HG03280 (cell line): Measurements from ENCODE around the gene TRMT1L.

Source experiments
- ATAC-seq: cut with Tn5 transposase; IDR thresholded peaks from one replicate; pipeline ENCODE4 v1.9.1; 2021; ENCODE audit warnings: mild to moderate bottlenecking, moderate library complexity; ENCODE audit not compliant: unreplicated experiment

Gene TRMT1L

DNA sequence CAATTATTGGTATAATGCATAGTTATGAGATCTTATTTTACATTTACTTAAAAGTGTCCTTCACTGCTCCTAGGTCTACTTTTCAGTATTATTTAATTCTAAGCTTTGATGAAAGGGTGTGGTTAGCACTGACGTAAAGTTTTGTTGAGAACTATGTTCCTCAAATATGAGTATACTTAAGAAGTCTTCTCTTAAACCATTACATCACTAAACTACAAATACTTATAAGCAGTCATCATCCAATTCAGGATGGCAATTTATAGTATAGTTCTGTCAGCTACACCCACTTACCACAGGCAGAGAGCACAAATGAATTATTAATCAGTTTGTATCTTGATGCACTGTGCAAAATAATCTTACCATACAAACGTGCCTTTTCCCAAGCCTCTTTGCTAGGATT, 27.0 kb downstream of the TRMT1L start:
- no peak for ATAC-seq

DNA sequence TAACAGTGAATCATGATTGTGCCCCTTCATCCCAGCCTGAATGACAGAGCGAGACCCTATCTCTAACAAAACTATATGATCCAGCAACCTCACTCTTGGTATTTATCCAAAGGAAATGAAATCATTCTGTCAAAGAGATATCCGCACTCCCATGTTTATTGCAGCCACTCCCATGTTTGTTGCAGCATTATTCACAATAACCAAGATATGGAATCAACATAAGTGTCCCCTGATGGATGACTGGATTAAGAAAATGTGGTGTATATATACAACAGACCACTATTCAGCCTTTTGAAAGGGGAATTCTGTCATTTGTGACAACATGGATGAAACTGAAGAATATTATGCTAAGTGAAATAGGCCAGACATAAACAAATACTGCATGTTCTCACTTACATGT, 44.4 kb downstream of the TRMT1L start:
- no peak for ATAC-seq

DNA sequence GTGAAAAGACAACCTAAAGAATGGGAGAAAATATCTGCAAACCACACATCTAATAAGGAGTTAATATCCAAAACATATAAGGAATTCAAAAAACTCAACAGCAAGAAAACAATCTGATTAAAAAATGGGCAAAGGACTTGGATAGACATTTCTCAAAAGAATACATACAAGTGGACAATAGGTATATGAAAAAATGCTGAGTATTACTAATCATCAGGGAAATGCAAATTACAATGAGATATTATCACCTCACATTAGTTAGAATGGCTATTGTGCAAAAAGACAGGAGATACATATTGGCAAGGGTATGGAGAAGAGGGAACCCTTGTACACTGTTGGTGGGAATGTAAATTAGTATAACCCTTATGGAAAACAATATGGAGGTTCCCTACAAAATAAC, 44.9 kb downstream of the TRMT1L start:
- no peak for ATAC-seq

DNA sequence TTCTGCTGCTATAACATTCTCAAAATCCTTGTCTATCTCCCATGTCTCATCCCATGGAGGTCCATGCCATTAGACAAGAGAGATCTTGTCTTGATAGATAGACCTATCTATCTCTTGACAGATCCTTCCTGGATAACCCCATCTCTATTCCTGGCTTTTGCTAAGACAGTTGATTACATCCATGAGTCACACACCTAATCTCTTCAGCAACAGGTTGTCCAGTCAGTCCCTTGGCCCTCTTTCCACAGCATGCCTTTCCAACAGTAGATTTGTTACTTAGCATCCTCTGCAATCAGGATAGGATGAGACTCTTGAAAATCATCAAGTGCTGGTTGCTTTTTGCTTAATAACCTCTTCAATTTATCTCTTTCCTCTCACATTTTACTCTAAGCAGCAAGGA, 46.6 kb downstream of the TRMT1L start:
- no peak for ATAC-seq

DNA sequence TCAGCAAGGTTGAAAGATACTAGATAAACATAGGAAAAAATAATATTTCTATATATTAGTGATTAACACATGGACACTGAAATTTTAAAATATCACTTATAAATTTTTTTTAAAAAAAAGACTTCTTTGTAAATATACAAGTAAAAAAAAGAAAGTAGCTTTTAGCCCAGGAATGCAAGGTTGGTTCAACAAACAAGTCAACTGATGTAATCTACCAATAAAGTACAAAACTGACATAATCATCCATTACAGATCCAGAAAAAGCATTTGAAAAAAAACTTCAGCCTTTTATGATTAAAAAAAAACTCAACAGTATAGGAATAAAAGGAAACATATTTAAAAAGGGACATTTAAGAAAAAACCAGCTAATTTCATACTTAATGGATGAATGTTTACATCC, 48.4 kb downstream of the TRMT1L start:
- ATAC-seq = no peak

DNA sequence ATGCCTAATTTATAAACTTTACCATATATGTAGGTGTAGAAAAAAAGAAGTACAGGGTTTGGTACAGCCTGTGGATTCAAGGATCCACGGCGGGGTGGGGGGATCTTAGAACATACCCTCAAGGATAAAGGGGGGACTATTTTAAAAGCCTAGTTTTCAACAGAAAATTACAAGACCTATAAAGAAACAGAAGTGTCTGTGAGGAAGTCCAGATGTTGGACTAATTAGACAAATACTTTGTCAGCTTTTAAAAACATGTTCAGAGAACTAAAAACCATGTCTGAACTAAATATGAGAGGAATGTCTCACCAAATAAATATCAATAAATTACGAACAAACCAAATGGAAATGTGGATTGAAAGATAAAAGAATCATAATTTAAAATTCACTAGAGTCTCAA, 51.6 kb downstream of the TRMT1L start:
- ATAC-seq = no peak

DNA sequence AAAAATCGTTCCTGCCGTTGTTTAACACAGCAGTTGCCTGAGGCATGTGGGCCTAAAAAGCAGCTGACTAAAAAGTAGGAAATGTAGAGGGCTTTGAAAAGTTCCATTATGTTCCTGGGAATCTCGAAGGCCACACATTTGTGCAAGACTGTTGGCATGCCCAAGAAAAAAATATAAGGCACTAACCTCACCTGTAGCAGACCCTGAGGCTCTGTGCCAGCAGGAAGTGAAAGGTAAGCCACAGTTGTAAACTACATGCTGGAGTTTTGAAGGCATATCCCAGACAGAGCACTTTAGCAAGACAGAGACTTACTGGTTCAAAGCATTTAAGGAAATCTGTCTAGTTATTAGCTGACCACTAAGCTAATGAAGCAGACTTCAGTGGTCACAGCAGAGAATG, 52.7 kb downstream of the TRMT1L start:
- ATAC-seq = no peak

DNA sequence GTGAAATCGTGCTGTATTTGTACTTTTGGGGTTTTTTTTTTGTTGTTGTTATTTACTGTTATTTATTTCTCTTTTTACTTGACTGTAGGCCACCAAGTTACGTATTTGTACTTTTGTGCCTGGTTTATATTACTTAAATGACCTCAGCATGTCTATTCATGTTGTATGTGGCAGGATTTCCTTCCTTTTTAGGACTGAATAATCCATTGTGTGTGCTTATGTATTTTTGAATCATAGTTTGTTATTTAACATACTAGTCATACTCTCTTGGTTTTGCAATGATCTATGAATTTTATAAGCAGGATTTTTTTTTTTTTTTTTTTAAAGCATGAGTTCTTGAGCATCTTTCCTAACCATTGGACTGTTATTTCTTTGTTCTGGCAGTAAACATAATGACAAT, 60.2 kb downstream of the TRMT1L start:
- ATAC-seq = no peak

DNA sequence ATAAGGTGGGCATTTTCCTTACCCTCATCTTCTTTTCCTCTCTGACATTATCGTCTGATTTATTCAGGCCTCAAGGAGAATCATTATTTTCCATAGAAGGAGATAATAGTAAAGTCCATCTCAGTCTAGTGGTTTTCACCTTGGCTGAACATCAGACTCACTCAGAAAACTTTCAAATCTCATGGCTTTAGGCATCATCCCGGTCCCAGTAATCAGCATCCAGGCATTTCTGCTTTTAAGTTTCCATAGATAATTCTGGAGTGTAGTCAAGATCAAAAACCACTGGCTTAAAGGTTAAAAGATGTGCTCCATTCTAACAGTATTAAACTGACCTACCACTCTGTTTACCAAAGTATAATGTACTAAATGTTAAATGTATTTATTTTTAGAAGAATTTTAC, 62.0 kb downstream of the TRMT1L start:
- no peak for ATAC-seq

DNA sequence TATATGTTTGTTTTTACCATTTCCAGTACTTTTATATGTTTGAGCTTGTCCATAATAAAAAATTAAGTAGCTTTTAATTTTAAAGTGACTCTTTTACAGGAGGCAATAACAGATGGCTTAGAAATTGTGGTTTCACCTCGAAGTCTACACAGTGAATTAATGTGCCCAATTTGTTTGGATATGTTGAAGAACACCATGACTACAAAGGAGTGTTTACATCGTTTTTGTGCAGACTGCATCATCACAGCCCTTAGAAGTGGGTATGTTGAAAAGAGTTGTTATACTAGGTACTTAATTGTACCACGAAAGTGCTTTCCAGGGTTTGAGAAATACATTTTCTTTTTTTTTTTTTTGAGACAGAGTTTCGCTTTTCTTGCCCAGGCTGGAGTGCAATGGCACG, 65.3 kb downstream of the TRMT1L start:
- ATAC-seq = no peak

DNA sequence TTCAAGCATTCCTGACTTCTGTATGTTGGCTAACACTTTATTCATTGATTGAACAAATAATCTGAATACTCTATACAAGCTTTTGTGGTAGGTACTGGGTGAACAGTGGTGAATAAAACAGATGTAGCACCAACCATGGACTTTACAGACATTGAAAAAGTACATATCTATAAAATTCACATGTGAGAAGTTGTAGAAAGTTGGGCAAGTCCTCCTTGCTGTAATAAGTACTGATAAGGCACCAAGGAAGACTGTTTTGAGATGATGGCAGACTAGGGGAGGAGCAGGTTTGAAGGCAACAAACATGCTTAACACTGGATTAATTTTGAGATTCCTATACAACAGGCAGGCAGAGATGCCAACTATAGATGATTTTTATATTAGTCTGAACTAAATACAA, 69.0 kb downstream of the TRMT1L start:
- ATAC-seq = no peak

DNA sequence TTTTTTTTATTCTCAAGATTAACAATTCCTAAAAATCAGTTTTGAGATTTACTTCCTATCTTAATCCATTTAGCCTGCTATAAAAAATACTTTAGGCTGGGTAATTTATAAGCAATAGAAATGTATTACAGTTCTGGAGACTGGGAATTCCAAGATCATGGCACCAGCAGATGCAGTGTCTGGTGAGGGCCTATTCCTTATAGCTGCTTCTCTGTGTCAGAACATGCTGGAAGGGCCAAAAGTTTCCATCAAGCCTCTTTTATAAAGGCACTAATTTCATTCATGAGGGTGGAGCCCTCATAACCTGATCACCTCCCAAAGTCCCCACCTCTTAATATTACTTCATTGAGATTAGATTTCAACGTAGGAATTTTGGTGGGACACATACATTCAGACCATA, 69.7 kb downstream of the TRMT1L start:
- no peak for ATAC-seq

DNA sequence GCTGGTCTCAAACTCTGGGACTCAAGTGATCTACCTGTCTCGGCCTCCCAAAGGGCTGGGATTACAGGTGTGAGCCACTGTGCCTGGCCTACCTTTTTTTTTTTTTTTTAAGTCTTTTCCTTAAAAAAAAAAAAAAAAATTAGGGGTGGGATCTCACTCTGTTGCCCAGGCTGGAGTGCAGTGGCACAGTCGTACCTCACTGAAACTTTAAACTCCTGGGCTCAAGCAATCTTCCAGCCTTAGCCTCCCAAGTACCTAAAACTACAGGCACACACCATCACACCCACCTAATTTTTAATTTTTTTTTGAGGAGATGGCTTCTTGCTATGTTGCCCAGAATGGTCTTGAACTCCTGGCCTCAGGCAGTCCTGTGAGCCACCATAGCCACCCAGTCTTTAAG, 72.9 kb downstream of the TRMT1L start:
- no peak for ATAC-seq

DNA sequence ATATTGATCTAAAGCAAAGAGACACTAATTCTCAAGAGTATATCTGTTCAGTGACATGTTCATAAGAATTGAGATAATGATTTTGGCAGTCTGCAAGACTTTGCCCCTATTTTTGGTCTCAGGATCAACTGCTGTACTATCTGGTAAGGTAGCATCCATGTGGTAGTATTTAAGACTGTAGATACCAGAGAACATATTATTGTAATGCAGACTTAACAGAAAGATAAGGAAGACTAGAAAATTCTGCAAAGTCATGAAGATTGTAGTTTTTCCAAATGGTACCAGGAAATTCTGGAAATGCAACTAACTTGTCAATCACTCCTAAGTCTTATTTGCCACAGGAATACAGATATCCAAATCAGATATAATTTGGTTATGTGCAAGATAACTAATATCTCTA, 76.3 kb downstream of the TRMT1L start:
- no peak for ATAC-seq

DNA sequence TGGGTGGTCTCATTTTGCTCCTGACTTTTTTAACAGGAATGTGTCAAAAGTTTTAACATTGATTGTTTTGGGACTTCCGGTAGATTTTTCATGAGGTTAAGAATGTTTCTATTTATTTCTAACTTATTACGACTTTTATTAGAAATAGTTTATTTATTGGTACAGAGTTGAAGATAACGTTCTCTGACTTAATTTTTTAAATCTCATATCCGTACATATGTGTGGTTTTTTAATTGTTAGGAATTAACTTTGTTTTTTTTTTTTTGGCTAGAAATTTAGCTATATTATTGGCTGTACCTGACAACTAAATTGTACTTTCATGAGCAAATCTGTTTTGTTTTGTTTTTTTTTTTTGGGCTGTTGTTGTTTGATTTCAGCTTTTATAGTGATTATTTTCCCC, 79.4 kb downstream of the TRMT1L start:
- ATAC-seq = no peak

DNA sequence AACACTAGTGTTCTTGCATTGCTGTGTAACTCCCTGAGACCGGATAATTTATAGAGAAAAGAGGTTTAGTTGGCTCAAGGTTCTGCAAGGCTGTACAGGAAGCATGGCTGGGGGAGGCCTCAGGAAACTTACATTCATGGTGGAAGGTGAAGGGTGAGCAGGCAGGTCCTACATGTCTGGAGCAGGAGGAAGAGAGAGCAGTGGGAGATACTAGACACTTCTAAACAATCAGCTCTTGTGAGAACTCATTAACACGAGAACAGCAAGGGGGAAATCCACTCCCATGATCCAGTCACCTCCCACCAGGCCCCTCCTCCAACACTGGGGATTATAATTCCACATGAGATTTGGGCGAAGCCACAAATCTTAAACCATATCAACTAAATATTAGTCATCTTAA, 81.3 kb downstream of the TRMT1L start:
- ATAC-seq = no peak

DNA sequence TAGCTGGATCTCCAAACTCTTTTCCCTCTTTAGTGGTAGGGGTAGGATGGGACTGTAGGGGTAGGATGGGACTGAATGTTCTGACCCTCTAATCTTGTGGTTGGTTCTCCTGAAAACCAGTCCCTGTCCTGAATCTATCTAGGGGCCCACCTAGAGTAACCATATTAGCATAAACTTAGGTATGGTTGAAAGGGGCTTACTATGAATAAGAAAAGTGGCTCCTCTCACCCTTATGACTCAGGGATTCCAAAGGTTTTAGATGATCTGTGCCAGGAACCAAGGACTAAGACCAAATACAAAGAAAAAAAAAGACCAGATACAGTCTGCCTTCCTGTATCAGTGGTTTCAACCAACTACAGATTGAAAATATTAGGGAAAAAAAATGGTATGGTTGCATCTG, 82.4 kb downstream of the TRMT1L start:
- ATAC-seq = no peak

DNA sequence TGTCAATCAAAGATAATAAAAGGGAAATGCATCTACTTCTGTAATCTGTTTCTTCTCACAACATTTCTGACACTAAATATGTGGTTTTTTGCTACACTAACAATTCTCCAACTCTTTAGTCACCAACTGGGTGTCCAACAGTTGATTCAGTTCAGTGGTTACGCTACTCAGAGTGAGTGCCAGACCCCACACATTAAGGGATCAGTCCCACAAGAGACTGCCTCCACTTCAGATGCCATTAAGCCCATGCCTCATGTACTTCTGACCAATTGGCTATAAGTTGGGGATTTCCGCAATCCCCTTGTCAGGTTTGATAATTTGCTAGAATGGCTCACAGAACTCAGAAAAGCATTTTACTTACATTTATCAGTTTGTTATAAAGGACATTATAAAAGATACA, 83.0 kb downstream of the TRMT1L start:
- no peak for ATAC-seq

DNA sequence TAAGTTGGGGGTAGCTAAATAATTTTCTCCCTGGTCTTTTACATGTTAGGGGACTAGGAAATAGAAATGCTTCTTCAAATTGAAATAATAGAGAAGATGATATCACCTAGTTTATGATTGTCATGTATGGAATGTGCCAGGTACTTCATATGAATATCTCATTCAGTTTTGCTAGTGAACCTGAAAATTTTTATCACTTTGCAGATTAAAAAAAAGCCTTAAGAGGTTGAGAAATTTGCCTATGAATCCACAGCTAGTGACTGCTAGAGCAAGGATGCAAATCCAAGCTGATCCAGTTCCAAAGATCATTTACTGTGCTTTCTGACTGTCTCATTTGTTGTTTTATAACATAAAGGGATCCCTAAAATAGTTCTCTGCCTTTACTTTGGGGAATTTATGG, 86.7 kb downstream of the TRMT1L start:
- ATAC-seq = no peak

DNA sequence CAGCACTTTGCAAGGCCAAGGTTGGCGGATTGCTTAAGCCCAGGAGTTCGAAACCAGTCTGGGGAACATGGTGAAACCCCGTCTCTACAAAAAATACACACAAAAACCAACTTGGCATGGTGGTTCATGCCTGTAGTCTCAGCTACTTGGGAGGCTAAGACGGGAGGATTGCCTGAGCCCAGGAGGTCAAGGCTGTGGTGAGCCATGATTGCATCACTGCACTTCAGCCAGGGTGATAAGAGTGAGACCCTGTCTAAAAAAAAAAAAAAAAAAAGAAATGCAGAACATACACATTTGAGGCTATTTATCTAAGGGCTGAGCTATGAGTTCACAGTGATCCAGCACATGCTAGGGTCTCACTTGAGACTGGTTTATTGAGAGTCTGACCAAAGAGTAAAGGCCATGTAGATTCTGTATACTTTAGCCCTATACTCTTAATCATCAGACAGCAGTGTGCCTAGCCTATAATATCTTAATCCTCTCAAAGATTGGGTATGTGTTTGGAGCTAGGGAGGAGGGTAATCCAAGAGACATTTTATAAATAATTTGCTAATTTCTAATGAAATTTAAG, 87.5 kb downstream of the TRMT1L start:
- no peak for ATAC-seq

DNA sequence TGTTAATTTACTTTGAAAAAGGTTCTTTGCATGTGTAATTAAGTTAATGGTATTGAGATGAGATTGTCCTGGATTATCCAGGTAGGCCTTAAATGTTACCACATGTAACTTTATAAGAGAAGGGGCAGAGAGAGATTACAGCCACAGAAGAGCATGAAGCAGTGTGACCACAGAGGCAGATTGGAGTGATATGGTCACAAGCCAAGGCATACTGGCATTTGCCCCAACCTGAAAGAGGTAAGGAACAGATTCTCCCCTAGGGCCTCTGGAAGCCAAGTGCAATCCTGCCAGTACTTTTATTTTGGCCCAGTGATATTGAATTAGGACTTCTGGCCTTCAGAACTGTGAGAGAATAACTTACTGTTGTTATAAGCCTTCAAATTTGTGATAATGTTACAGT, 88.4 kb downstream of the TRMT1L start:
- no peak for ATAC-seq
